Endothelial cell of umbilical vein (primary cell): ENCODE measurements around the gene ORC2. TPM values are rescaled to one million over a fixed set of nuclear protein-coding genes. Genes with fewer than 3 reads are reported as not detected.

Experiments used
- BruUV-seq: library from RNA; stranded (reverse); fragments of 400-500 nt; replicated peaks from 2 replicates; lab custom pipeline; 2021; lab: Mats Ljungman, UMichigan
- CTCF ChIA-PET: fragments of 300-600, 350-600 bp; sonication (Branson Sonifier 250); formaldehyde crosslinking; loops from one replicate; lab custom pipeline; 2021; ENCODE audit warnings: antibody characterized with exemption, inconsistent platforms; lab: Charles Lee
- POLR2A ChIA-PET: fragments of 300-600, 350-600 bp; sonication (Branson Sonifier 250); formaldehyde crosslinking; loops from one replicate; lab custom pipeline; 2021; ENCODE audit warnings: antibody characterized with exemption, inconsistent platforms; lab: Charles Lee
- DNase-seq: peaks from one replicate; pipeline ENCODE4 v3.0.0-alpha.2; 2011; ENCODE audit warnings: low read depth, low spot score
- FAIRE-seq: peaks from 2 replicates; lab custom pipeline; 2011; peaks lifted over from hg19 to GRCh38; lab: Jason Lieb, UNC
- H2AFZ ChIP-seq: 2 replicates; pipeline ENCODE4 v1.6.0; 2012; ENCODE audit warnings: low read depth, low read length, control low read depth, inconsistent platforms
- H3K27ac ChIP-seq: 2 replicates; pipeline ENCODE4 v1.5.1; 2011; ENCODE audit warnings: low read depth, mild to moderate bottlenecking, control low read depth, low read length, moderate library complexity; ENCODE audit not compliant: insufficient read depth
- H3K27me3 ChIP-seq, 2 experiments: 2 replicates each; pipeline versions ENCODE4 v1.6.0 to v1.6.1; 2011; ENCODE audit warnings: low read length in 2 of 2, mixed read lengths in 1 of 2; ENCODE audit not compliant: control insufficient read depth in 2 of 2, insufficient read depth in 2 of 2
- H3K36me3 ChIP-seq, 2 experiments: 2 replicates in 1 of 2; 3 replicates in 1 of 2; pipeline ENCODE4 v1.5.1; 2011; ENCODE audit warnings: low read length in 2 of 2, mild to moderate bottlenecking in 1 of 2, moderate library complexity in 1 of 2; ENCODE audit not compliant: control insufficient read depth in 2 of 2, insufficient read depth in 2 of 2; ENCODE audit errors: extremely low read depth in 1 of 2
- H3K4me1 ChIP-seq: 3 replicates; pipeline ENCODE4 v1.5.1; 2011; ENCODE audit warnings: mild to moderate bottlenecking, low read length; ENCODE audit not compliant: control insufficient read depth, insufficient read depth; ENCODE audit errors: extremely low read depth
- H3K4me2 ChIP-seq: 2 replicates; pipeline ENCODE4 v1.6.1; 2011; ENCODE audit warnings: low read length, control low read depth, mixed read lengths; ENCODE audit not compliant: insufficient read depth
- H3K4me3 ChIP-seq, 3 experiments: fragments of 200-600 bp in 1 of 3; sonication (generic), shearing (Covaris generic) in 1 of 3; replicated peaks in 1 of 3; 2 replicates each; pipeline ENCODE4 v1.5.1; 2011 to 2016; ENCODE audit warnings: control low read depth in 3 of 3, low read length in 3 of 3, mild to moderate bottlenecking in 2 of 3, inconsistent platforms in 1 of 3, low read depth in 1 of 3, moderate library complexity in 1 of 3; ENCODE audit not compliant: insufficient read depth in 1 of 3
- H3K79me2 ChIP-seq: 2 replicates; pipeline ENCODE4 v1.6.0; 2012; ENCODE audit warnings: low read length, inconsistent platforms; ENCODE audit not compliant: control insufficient read depth, insufficient read depth
- H3K9ac ChIP-seq: replicated peaks from 2 replicates; pipeline ENCODE3; 2011; ENCODE audit warnings: low read length, control low read depth; ENCODE audit not compliant: insufficient read depth; ENCODE audit errors: extremely low read depth
- H3K9me1 ChIP-seq: replicated peaks from 3 replicates; pipeline ENCODE4 v1.6.0; 2011; ENCODE audit warnings: mild to moderate bottlenecking, low read length; ENCODE audit not compliant: control insufficient read depth, insufficient read depth; ENCODE audit errors: extremely low read depth
- H3K9me3 ChIP-seq: replicated peaks from 2 replicates; pipeline ENCODE4 v1.5.1; 2012; ENCODE audit warnings: low read length, inconsistent platforms; ENCODE audit not compliant: control insufficient read depth, insufficient read depth
- H4K20me1 ChIP-seq: replicated peaks from 2 replicates; pipeline ENCODE3; 2011; ENCODE audit warnings: mild to moderate bottlenecking, low read length; ENCODE audit not compliant: control insufficient read depth, insufficient read depth; ENCODE audit errors: extremely low read depth
- EZH2 ChIP-seq: IDR thresholded peaks from 2 replicates; pipeline ENCODE4 v1.6.1; 2012; ENCODE audit warnings: borderline replicate concordance, low read depth, mild to moderate bottlenecking, moderate library complexity, low read length, inconsistent platforms; ENCODE audit not compliant: severe bottlenecking
- FOS ChIP-seq: IDR thresholded peaks from 2 replicates; pipeline ENCODE4 v1.6.1; 2011; ENCODE audit warnings: mild to moderate bottlenecking, low read length, moderate library complexity, borderline replicate concordance; ENCODE audit not compliant: insufficient read depth
- GATA2 ChIP-seq: IDR thresholded peaks from 2 replicates; pipeline ENCODE4 v1.7.0; 2011; ENCODE audit warnings: low read depth, mild to moderate bottlenecking, moderate library complexity, mixed read lengths, low read length; ENCODE audit not compliant: insufficient read length, insufficient read depth
- JUN ChIP-seq: IDR thresholded peaks from 2 replicates; pipeline ENCODE4 v1.6.1; 2011; ENCODE audit warnings: borderline replicate concordance, low read depth; ENCODE audit not compliant: insufficient read length, insufficient read depth
- MYC ChIP-seq: IDR thresholded peaks from one replicate; pipeline ENCODE4 v1.6.1; 2011; ENCODE audit warnings: mild to moderate bottlenecking, low read depth, low read length
- POLR2A ChIP-seq: IDR thresholded peaks from 2 replicates; pipeline ENCODE4 v1.6.1; 2012; ENCODE audit warnings: low read depth, mild to moderate bottlenecking, control low read depth, low read length
- POLR2AphosphoS5 ChIP-seq: IDR thresholded peaks from 2 replicates; pipeline ENCODE4 v1.6.1; 2012; ENCODE audit warnings: low read depth, mild to moderate bottlenecking, control low read depth, low read length, moderate library complexity; ENCODE audit not compliant: insufficient read depth
- dilution Hi-C: fragments of 300-500 bp; cut with MboI; formaldehyde crosslinking; loops from one replicate; pipeline ENCODE4 v1.15.0; 2019; ENCODE audit warnings: low sequenced_read_pairs; ENCODE audit not compliant: extremely low pct_ligation_motif_present
- intact Hi-C: fragments of 100-400 bp; cut with micrococcal nuclease; formaldehyde crosslinking; loops from one replicate; pipeline ENCODE4 v1.10.0; 2022
- polyA plus RNA-seq, 4 experiments: library from polyadenylated mRNA; depleted of rRNA in 3 of 4; stranded (reverse) in 3 of 4; unstranded in 1 of 4; fragments of >200 nt; gene quantifications; 2 replicates each; pipeline versions ENCODE4 v1.2.1 to v1.2.3, GENCODE V29; 2011 to 2012; ENCODE audit warnings: missing spikeins in 1 of 4
- total RNA-seq: library from RNA; stranded (reverse); gene quantifications from 2 replicates; pipeline ENCODE4 v1.2.3, GENCODE V29; 2021
- TF ChIP-seq, protein P1 (sequence below), 2 donors: IDR thresholded peaks; 1 replicate in 1 of 2; 2 replicates in 1 of 2; pipeline ENCODE4 v1.5.1; 2011; ENCODE audit warnings: low read length in 2 of 2, mild to moderate bottlenecking in 2 of 2, moderate library complexity in 2 of 2, control low read depth in 1 of 2, inconsistent platforms in 1 of 2, low read depth in 1 of 2; ENCODE audit not compliant: insufficient read depth in 1 of 2; ENCODE audit errors: extremely low read depth in 1 of 2
- TF ChIP-seq, protein P2 (sequence below): IDR thresholded peaks from 2 replicates; pipeline ENCODE4 v1.6.1; 2011; ENCODE audit not compliant: insufficient read depth, insufficient read length

The ORC2 gene
- total and polyA plus RNA-seq, 2 donors (not counting 3 experiments of a cell fraction or from before 2014, with no cell fraction given): 4.2 to 45.4 TPM

DNA sequence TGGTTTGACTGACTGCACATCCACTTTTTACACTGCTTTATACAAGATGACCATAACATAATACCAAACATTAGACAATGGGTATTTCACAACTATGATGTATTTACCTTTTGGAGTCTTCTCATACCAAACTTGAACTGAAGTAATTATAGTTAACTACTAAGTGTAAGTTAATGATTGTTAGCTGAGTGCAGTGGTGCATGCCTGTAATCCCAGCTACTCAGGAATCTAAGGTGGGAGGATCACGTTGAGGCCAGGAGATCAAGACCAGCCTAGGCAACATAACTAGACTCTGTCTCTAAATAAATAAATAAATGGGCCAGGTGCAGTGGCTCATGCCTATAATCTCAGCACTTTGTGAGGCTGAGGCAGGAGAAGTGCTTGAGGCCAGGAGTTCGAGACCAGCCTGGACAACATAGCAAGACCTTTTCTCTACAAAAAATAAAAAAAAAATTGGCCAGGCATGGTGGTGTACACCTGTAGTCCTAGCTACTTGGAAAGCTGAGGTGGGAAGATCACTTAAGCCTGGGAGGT is 44.9 kb upstream of the ORC2 start:
- BruUV-seq: no TSS peak
- intact Hi-C loops: no loop called here
- CTCF ChIA-PET: no interaction called here

DNA sequence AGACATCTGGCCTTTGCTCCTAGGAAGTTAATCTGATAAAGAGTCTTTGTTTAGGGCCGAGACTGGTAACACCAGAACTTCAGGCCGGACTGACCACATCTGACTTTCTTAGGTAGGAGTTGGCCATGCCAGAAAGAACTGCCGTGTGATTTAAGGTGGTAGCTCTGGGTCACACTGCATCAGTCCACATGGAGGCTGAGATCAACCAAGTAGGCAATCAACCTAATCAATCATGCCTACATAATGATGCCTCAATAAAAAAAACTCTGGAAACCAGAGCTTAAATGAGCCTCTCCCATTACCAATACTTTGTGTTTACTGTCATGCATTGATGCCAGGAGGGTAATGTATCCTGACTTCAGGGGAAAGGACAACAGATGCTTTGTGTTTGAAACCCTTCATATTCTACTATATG is 44.1 kb upstream of the ORC2 start:
- Histone ChIP-seq H3K9ac (no peak overlapping the region), H3K4me3 (no peak overlapping the region), H3K27me3 (no peaks in the 10 kb centered on the region), H3K4me2 (no peak overlapping the region), H3K9me1 (no peaks in the 10 kb centered on the region), H2AFZ (no peak overlapping the region), H3K27ac (no peak overlapping the region), H4K20me1 (no peaks in the 10 kb centered on the region), H3K9me3 (no peaks in the 10 kb centered on the region), H3K4me1 (no peaks in the 10 kb centered on the region), H3K36me3 (no peaks in the 10 kb centered on the region), H3K79me2 (no peaks in the 10 kb centered on the region)
- BruUV-seq: no TSS peak
- FAIRE-seq (no peak), DNase-seq (no peak)
- ChIA-PET POLR2A (no interaction called here), CTCF (interaction anchor here (0.9 kb wide), 1 partner anchor 13 kb away, joined by 3 read pairs; no protein-coding TSS in a partner anchor)
- dilution Hi-C loops: no loop called here
- TF ChIP-seq MYC (no peak), POLR2AphosphoS5 (no peak), JUN (no peak), FOS (no peak), GATA2 (no peak), POLR2A (no peak), EZH2 (no peak)
- TF ChIP-seq, protein P1, sequence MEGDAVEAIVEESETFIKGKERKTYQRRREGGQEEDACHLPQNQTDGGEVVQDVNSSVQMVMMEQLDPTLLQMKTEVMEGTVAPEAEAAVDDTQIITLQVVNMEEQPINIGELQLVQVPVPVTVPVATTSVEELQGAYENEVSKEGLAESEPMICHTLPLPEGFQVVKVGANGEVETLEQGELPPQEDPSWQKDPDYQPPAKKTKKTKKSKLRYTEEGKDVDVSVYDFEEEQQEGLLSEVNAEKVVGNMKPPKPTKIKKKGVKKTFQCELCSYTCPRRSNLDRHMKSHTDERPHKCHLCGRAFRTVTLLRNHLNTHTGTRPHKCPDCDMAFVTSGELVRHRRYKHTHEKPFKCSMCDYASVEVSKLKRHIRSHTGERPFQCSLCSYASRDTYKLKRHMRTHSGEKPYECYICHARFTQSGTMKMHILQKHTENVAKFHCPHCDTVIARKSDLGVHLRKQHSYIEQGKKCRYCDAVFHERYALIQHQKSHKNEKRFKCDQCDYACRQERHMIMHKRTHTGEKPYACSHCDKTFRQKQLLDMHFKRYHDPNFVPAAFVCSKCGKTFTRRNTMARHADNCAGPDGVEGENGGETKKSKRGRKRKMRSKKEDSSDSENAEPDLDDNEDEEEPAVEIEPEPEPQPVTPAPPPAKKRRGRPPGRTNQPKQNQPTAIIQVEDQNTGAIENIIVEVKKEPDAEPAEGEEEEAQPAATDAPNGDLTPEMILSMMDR (IDR thresholded peaks at IDR 0.05; ENCODE audit: extremely low read depth in 1 of 2, insufficient read depth in 1 of 2, low read depth in 1 of 2, low read length in 2 of 2): no peak
- TF ChIP-seq, protein P2, sequence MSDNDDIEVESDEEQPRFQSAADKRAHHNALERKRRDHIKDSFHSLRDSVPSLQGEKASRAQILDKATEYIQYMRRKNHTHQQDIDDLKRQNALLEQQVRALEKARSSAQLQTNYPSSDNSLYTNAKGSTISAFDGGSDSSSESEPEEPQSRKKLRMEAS: no peak
- intact Hi-C loops: no loop called here

More for the DNA sequence above, 44.9 kb upstream of the ORC2 start:
- Histone ChIP-seq H3K27me3 (no peaks in the 10 kb centered on the region), H3K4me2 (no peak overlapping the region), H3K79me2 (no peaks in the 10 kb centered on the region), H3K36me3 (no peaks in the 10 kb centered on the region), H3K4me3 (no peak overlapping the region), H4K20me1 (no peaks in the 10 kb centered on the region), H3K4me1 (no peaks in the 10 kb centered on the region), H3K9me1 (no peaks in the 10 kb centered on the region), H3K9me3 (no peaks in the 10 kb centered on the region), H2AFZ (no peak overlapping the region), H3K9ac (no peak overlapping the region), H3K27ac (no peak overlapping the region)
- dilution Hi-C loops: no loop called here
- DNase-seq (no peak), FAIRE-seq (no peak)
- POLR2A ChIA-PET: no interaction called here
- no peak for TF ChIP-seq JUN
- TF ChIP-seq POLR2A: no peak
- TF ChIP-seq, protein P2: no peak
- no peak for TF ChIP-seq POLR2AphosphoS5
- no peak for TF ChIP-seq MYC
- no peak for TF ChIP-seq EZH2
- no peak for TF ChIP-seq FOS
